CD4-positive, CD25-positive, alpha-beta regulatory T cell (primary cell): ENCODE results near the gene ANKRD37. TPM values are rescaled to one million over a fixed set of nuclear protein-coding genes. Genes with fewer than 3 reads are reported as not detected.
A peak's percentile ranks its signal among the peaks of the same experiment; 100 is the strongest.

Experiments
- ATAC-seq, 2 donors: fragments of 150-1000 bp; cut with Tn5 transposase; one replicate each; pipeline ENCODE4 v1.10.0; 2021; ENCODE audit warnings: low read depth in 2 of 2, moderate number of reproducible peaks in 2 of 2, moderate library complexity in 1 of 2
- DNase-seq, 3 donors: peaks; one replicate each; pipeline versions ENCODE4 v3.0.0 to v3.0.0-alpha.2; 2012 to 2022; ENCODE audit warnings: mixed read lengths in 1 of 3
- H3K27ac ChIP-seq: one replicate; pipeline ENCODE4 v1.7.0; 2013; ENCODE audit warnings: mild to moderate bottlenecking, low read length; ENCODE audit not compliant: insufficient read depth, poor library complexity, severe bottlenecking
- H3K27me3 ChIP-seq: one replicate; pipeline ENCODE4 v1.7.0; 2013; ENCODE audit warnings: low read length; ENCODE audit not compliant: control insufficient read depth, insufficient read depth
- H3K36me3 ChIP-seq: one replicate; pipeline ENCODE4 v1.7.0; 2013; ENCODE audit warnings: mild to moderate bottlenecking, low read length, moderate library complexity; ENCODE audit not compliant: control insufficient read depth, insufficient read depth
- H3K4me1 ChIP-seq: 2 replicates; pipeline ENCODE4 v1.7.0; 2013; ENCODE audit warnings: mild to moderate bottlenecking, low read length; ENCODE audit not compliant: insufficient read depth, control insufficient read depth, poor library complexity, severe bottlenecking
- H3K4me3 ChIP-seq: one replicate; pipeline ENCODE4 v1.7.0; 2013; ENCODE audit warnings: low read depth, mild to moderate bottlenecking, low read length, moderate library complexity
- H3K9me3 ChIP-seq, 2 experiments: 1 replicate in 1 of 2; 2 replicates in 1 of 2; pipeline ENCODE4 v1.7.0; 2013; ENCODE audit warnings: low read length in 2 of 2, mild to moderate bottlenecking in 1 of 2, moderate library complexity in 1 of 2; ENCODE audit not compliant: control insufficient read depth in 2 of 2
- H3K27ac Mint-ChIP-seq, 3 donors: one replicate each; pipeline ENCODE4 v1.8.0; 2020 to 2022; ENCODE audit warnings: mild to moderate bottlenecking in 3 of 3, mixed read lengths in 3 of 3, moderate library complexity in 2 of 3
- H3K27me3 Mint-ChIP-seq: one replicate; pipeline ENCODE4 v1.8.0; 2022; ENCODE audit warnings: mild to moderate bottlenecking, mixed read lengths
- H3K36me3 Mint-ChIP-seq: one replicate; pipeline ENCODE4 v1.8.0; 2020; ENCODE audit warnings: mixed read lengths
- H3K4me1 Mint-ChIP-seq, 4 donors: one replicate each; pipeline ENCODE4 v1.8.0; 2020 to 2022; ENCODE audit warnings: mixed read lengths in 4 of 4, mild to moderate bottlenecking in 1 of 4
- H3K4me3 Mint-ChIP-seq, 4 donors: one replicate each; pipeline ENCODE4 v1.8.0; 2020 to 2022; ENCODE audit warnings: mild to moderate bottlenecking in 4 of 4, mixed read lengths in 4 of 4, moderate library complexity in 3 of 4
- H3K9me3 Mint-ChIP-seq, 7 donors: one replicate each; pipeline ENCODE4 v1.8.0; 2020 to 2022; ENCODE audit warnings: mixed read lengths in 7 of 7, mild to moderate bottlenecking in 3 of 7, moderate library complexity in 2 of 7
- polyA plus RNA-seq, 4 donors: library from polyadenylated mRNA; unstranded; fragments of 300-500 nt; fragmentation: Illumina TruSeq; gene quantifications; one replicate each; pipeline ENCODE4 v1.2.3, GENCODE V29; 2021
- total RNA-seq: library from RNA; stranded (reverse); gene quantifications from one replicate; pipeline ENCODE4 v1.2.3, GENCODE V29; 2022

The ANKRD37 gene
- total and polyA plus RNA-seq, 5 donors from 2014 or later: 8.8 to 31.0 (median 12.1) TPM

DNA sequence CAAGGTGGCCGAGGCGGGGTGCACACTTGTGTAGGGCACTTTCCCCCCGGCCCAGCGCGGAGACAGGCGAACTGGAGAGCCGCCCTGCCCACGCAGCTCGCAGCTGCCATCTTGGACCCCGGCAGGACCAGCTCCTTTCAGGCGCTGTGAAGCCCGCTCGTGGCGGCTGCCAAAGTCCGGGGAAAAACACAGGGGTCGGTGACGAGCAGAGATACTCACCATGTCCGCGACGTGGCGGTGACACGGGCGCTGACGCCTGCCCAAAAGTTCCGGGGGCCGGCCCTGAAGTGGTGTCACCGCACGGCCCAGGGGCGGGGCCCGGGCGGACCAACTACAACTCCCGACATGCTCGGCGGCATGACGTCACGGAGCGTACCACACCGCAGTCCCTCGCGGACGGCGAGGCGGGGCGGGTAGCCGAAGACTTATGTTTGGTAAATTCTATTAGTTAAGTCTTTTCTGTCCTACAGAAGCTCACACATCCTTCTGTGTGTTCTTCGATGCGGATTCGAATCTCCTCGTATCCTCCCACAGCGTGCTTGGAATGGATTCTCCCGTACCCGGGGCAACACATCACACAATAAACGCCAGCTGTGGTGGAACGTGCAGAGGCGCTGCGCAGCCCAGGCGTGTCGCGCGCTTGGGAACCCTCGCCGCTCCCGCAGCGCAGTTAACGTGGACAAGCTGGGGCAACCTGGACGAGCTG lies 29.2 kb downstream of the ANKRD37 start, which contains the start of gene UFSP2:
Gene UFSP2, minus strand, starts transcription at position 318 of the 706 bp plus-strand sequence. Its CDS starts 96 bp downstream, at position 222.
- Histone ChIP-seq H3K36me3 (peaks cover 13% of the 10 kb centered on the region), H3K4me3 (peak within 1 kb of the TSS; percentile 97), H3K9me3 (no peaks in the 10 kb centered on the region), H3K27me3 (no peaks in the 10 kb centered on the region), H3K27ac (peak within 1 kb of the TSS; percentile 97), H3K4me1 (peaks cover 17% of the 10 kb centered on the region)
- Mint-ChIP-seq H3K27me3 (peaks cover 25% of the 10 kb centered on the region), H3K9me3 (no peaks in the 10 kb centered on the region), H3K27ac (peak within 1 kb of the TSS; percentile 97 to 100 (median 100)), H3K4me3 (peak within 1 kb of the TSS; percentile 88 to 97 (median 90)), H3K4me1 (peaks cover 20 to 37% (median 27%) of the 10 kb centered on the region in 4 donors), H3K36me3 (peaks cover 12% of the 10 kb centered on the region)
- DNase-seq (peak; percentile 89 to 93 (median 92)), ATAC-seq (peak; percentile 90 to 91)

GRCh38 chr4:185426960-185427688 lies 30.5 kb downstream of the ANKRD37 start:
- H3K4me1 ChIP-seq: peaks cover 17% of the 10 kb centered on the region
- H3K27me3 Mint-ChIP-seq: peaks cover 38% of the 10 kb centered on the region
- no peaks in the 10 kb centered on the region for H3K36me3 Mint-ChIP-seq
- peaks cover under 1% of the 10 kb centered on the region for H3K36me3 ChIP-seq
- H3K27ac ChIP-seq: no peak overlapping the region
- H3K4me1 Mint-ChIP-seq: peaks cover 10 to 27% (median 16%) of the 10 kb centered on the region in 4 donors
- peak overlapping the region in 2 of 3 donors; percentile 57 to 97 for H3K27ac Mint-ChIP-seq
- peak overlapping the region in 3 of 4 donors; percentile 40 to 72 (median 67) for H3K4me3 Mint-ChIP-seq
- H3K9me3 Mint-ChIP-seq: no peaks in the 10 kb centered on the region
- no peak overlapping the region for H3K4me3 ChIP-seq
- no peaks in the 10 kb centered on the region for H3K27me3 ChIP-seq
- ATAC-seq (no peak), DNase-seq (no peak)
- no peaks in the 10 kb centered on the region for H3K9me3 ChIP-seq

GRCh38 chr4:185429660-185430059 lies 33.0 kb downstream of the ANKRD37 start:
- H3K9me3 Mint-ChIP-seq: no peaks in the 10 kb centered on the region
- Histone ChIP-seq H3K4me3 (no peak overlapping the region), H3K36me3 (no peaks in the 10 kb centered on the region), H3K27me3 (no peaks in the 10 kb centered on the region), H3K27ac (no peak overlapping the region), H3K9me3 (no peaks in the 10 kb centered on the region), H3K4me1 (peaks cover 13% of the 10 kb centered on the region)
- H3K36me3 Mint-ChIP-seq: no peaks in the 10 kb centered on the region
- DNase-seq (no peak), ATAC-seq (no peak)
- peak overlapping the region in 1 of 4 donors; percentile 1 for H3K4me3 Mint-ChIP-seq
- peak overlapping the region in 1 of 3 donors; percentile 43 for H3K27ac Mint-ChIP-seq
- peaks cover 0 to 13% (median 7%) of the 10 kb centered on the region in 4 donors for H3K4me1 Mint-ChIP-seq
- peaks cover 46% of the 10 kb centered on the region for H3K27me3 Mint-ChIP-seq

GRCh38 chr4:185435466-185435865 lies 38.8 kb downstream of the ANKRD37 start:
- Mint-ChIP-seq H3K9me3 (no peaks in the 10 kb centered on the region), H3K4me3 (no peak overlapping the region), H3K4me1 (no peaks in the 10 kb centered on the region), H3K27ac (no peak overlapping the region), H3K36me3 (no peaks in the 10 kb centered on the region), H3K27me3 (peaks cover 30% of the 10 kb centered on the region)
- Histone ChIP-seq H3K9me3 (no peaks in the 10 kb centered on the region), H3K36me3 (no peaks in the 10 kb centered on the region), H3K27me3 (peaks cover 11% of the 10 kb centered on the region), H3K4me3 (no peak overlapping the region), H3K4me1 (no peaks in the 10 kb centered on the region), H3K27ac (no peak overlapping the region)
- ATAC-seq: no peak
- DNase-seq: no peak

GRCh38 chr4:185437809-185438208 lies 41.2 kb downstream of the ANKRD37 start:
- H3K4me1 ChIP-seq: no peaks in the 10 kb centered on the region
- no peak overlapping the region for H3K4me3 Mint-ChIP-seq
- no peak overlapping the region for H3K27ac ChIP-seq
- H3K9me3 ChIP-seq: no peaks in the 10 kb centered on the region
- H3K4me1 Mint-ChIP-seq: no peaks in the 10 kb centered on the region
- H3K36me3 ChIP-seq: no peaks in the 10 kb centered on the region
- peaks cover 25% of the 10 kb centered on the region for H3K27me3 Mint-ChIP-seq
- H3K4me3 ChIP-seq: no peak overlapping the region
- no peak overlapping the region for H3K27ac Mint-ChIP-seq
- ATAC-seq (no peak), DNase-seq (peak in 1 of 3 donors; percentile 7)
- H3K9me3 Mint-ChIP-seq: peaks cover 0 to 1% (median 0%) of the 10 kb centered on the region in 7 donors
- H3K36me3 Mint-ChIP-seq: no peaks in the 10 kb centered on the region
- peaks cover 16% of the 10 kb centered on the region for H3K27me3 ChIP-seq

DNA sequence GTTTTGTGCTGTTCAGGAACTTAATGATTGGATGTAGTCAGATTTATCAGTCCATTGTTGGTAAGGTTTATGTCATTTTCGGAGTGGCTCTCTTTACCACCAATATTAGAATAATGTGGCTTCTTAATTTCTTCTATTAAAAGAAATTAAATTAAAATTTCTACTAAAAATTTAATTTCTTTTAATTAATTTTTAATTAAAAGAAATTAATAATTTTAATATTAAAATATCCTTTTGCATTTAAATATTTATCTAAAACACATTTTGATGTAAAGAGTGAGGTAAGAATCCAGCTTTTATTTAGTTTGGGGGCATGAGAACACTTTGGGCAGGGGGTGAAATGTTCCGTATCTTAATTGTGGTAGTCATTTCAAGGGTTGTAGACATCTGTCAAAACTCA lies 44.8 kb downstream of the ANKRD37 start:
- Mint-ChIP-seq H3K36me3 (no peaks in the 10 kb centered on the region), H3K27ac (no peak overlapping the region), H3K4me3 (no peak overlapping the region), H3K9me3 (peaks cover 0 to 1% (median 0%) of the 10 kb centered on the region in 7 donors), H3K27me3 (peaks cover 15% of the 10 kb centered on the region), H3K4me1 (no peaks in the 10 kb centered on the region)
- no peak overlapping the region for H3K4me3 ChIP-seq
- no peak overlapping the region for H3K27ac ChIP-seq
- no peaks in the 10 kb centered on the region for H3K36me3 ChIP-seq
- no peaks in the 10 kb centered on the region for H3K9me3 ChIP-seq
- peaks cover 17% of the 10 kb centered on the region for H3K27me3 ChIP-seq
- ATAC-seq: no peak
- DNase-seq: no peak
- H3K4me1 ChIP-seq: no peaks in the 10 kb centered on the region

DNA sequence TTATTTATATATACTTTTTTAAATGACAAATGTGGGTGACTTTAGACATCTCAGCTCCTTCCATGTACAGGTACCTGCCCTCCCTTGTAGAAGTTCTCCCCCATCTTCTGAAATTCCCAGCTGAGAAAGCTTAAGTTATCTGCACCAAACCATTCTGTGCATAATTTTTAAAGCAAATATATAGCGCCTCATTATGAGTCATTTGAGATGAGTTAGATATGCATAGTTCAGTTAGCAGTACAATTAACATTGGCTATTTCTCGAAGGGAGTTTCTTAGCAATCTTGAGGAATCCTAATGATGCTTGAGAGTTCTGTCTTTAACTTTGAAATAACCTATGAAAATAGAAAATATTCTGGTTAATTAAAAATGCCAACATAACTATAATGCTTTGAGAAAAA lies 48.6 kb downstream of the ANKRD37 start:
- ATAC-seq (no peak), DNase-seq (no peak)
- H3K4me3 Mint-ChIP-seq: no peak overlapping the region
- H3K4me1 ChIP-seq: no peaks in the 10 kb centered on the region
- H3K27me3 ChIP-seq: peaks cover 6% of the 10 kb centered on the region
- no peaks in the 10 kb centered on the region for H3K9me3 ChIP-seq
- no peaks in the 10 kb centered on the region for H3K36me3 Mint-ChIP-seq
- H3K4me3 ChIP-seq: no peak overlapping the region
- peaks cover 29% of the 10 kb centered on the region for H3K27me3 Mint-ChIP-seq
- peaks cover 0 to 1% (median 0%) of the 10 kb centered on the region in 7 donors for H3K9me3 Mint-ChIP-seq
- H3K36me3 ChIP-seq: no peaks in the 10 kb centered on the region
- no peak overlapping the region for H3K27ac ChIP-seq
- H3K27ac Mint-ChIP-seq: no peak overlapping the region
- H3K4me1 Mint-ChIP-seq: no peaks in the 10 kb centered on the region
